Esophagus squamous epithelium (tissue), 5 donors: ENCODE results near the gene SLC38A1. TPM values are rescaled to one million over a fixed set of nuclear protein-coding genes. Genes with fewer than 3 reads are reported as not detected.

Experiments
- DNase-seq: peaks from one replicate; lab custom pipeline; 2025; lab: John Stamatoyannopoulos, UW
- H3K27ac ChIP-seq, 4 donors: fragments of 200-600 bp; sonication (generic); one replicate each; pipeline ENCODE4 v1.5.1; 2016 to 2019; ENCODE audit warnings: mild to moderate bottlenecking in 1 of 4
- H3K27me3 ChIP-seq, 4 donors: fragments of 200-600 bp; sonication (generic); 1 replicate in 3 of 4; 2 replicates in 1 of 4; pipeline versions ENCODE4 v1.5.1 to v1.6.0; 2017 to 2021; ENCODE audit warnings: antibody characterized with exemption in 1 of 4
- H3K36me3 ChIP-seq, 3 donors: fragments of 200-600 bp; sonication (generic); one replicate each; pipeline ENCODE4 v1.5.1; 2016 to 2019
- H3K4me1 ChIP-seq, 3 donors: fragments of 200-600 bp; sonication (generic); one replicate each; pipeline ENCODE4 v1.5.1; 2017 to 2019
- H3K4me3 ChIP-seq, 4 donors: fragments of 200-600 bp; sonication (generic); 1 replicate in 3 of 4; 2 replicates in 1 of 4; pipeline ENCODE4 v1.5.1; 2016 to 2019; ENCODE audit warnings: mild to moderate bottlenecking in 2 of 4, moderate library complexity in 1 of 4
- H3K9me3 ChIP-seq, 3 donors: fragments of 200-600 bp; sonication (generic); one replicate each; pipeline ENCODE4 v1.5.1; 2016 to 2019
- CTCF ChIP-seq, 6 experiments: fragments of 450-650 bp in 4 of 6; fragments of 200-600 bp in 2 of 6; sonication (generic) in 2 of 6; IDR thresholded peaks; one replicate each; pipeline ENCODE4 v1.5.1; 2016 to 2019; ENCODE audit warnings: antibody characterized with exemption in 6 of 6, mild to moderate bottlenecking in 4 of 6, moderate library complexity in 4 of 6
- POLR2A ChIP-seq, 4 donors: fragments of 450-650 bp; IDR thresholded peaks; one replicate each; pipeline ENCODE4 v1.6.1; 2017; ENCODE audit warnings: antibody characterized with exemption in 4 of 4, mild to moderate bottlenecking in 4 of 4, moderate library complexity in 3 of 4
- WGBS, 2 donors: methylation state at CpG; one replicate each; pipeline ENCODE4 v1.1.5; 2018; 5-methylcytosine and 5-hydroxymethylcytosine counted together
- intact Hi-C: fragments of 100-400 bp; cut with DNase I; formaldehyde crosslinking; loops from one replicate; pipeline ENCODE4 v1.15.0; 2022
- total RNA-seq, 4 donors: library from RNA; depleted of rRNA; stranded (reverse); fragments of >200 nt; gene quantifications; one replicate each; pipeline ENCODE4 v1.1.0, GENCODE V29; 2016
- donor health status: DM: yes; HTN: yes; CAD: no.

Gene SLC38A1
- total RNA-seq = 10 to 100 TPM; 23.3 to 88.7 (median 73.3) TPM

- Histone ChIP-seq H3K4me3 (peak within 1 kb of the TSS; percentile 65 to 87 (median 72)), H3K36me3 (no peaks in the 10 kb centered on the region), H3K27ac (peak within 1 kb of the TSS; percentile 85 to 94 (median 92)), H3K9me3 (no peaks in the 10 kb centered on the region), H3K4me1 (peaks cover 7 to 63% (median 10%) of the 10 kb centered on the region in 3 donors), H3K27me3 (no peaks in the 10 kb centered on the region)
- DNase-seq = peak; percentile 48
- TF ChIP-seq CTCF (IDR thresholded peaks at IDR 0.05) = peak in 1 of 6 experiments; percentile 13
- peak in 3 of 4 donors; percentile 77 to 94 (median 86) for TF ChIP-seq POLR2A (IDR thresholded peaks at IDR 0.05)
- WGBS, 2 donors = 0 to 2% methylated on average over 9 to 23 of the region's 73 CpGs
- intact Hi-C loops = no loop called here
Measured at GRCh38 chr12:46268583-46269428, at the start of gene SLC38A1. Gene SLC38A1 (minus strand): TSS chr12:46269043. CDS start chr12:46239800, 29,243 bp downstream.

- Histone ChIP-seq H3K4me3 (no peak overlapping the region), H3K4me1 (peaks cover 0 to 14% (median 0%) of the 10 kb centered on the region in 3 donors), H3K27ac (no peak overlapping the region), H3K36me3 (no peaks in the 10 kb centered on the region), H3K27me3 (no peaks in the 10 kb centered on the region), H3K9me3 (no peaks in the 10 kb centered on the region)
- TF ChIP-seq POLR2A (IDR thresholded peaks at IDR 0.05) (no peak), CTCF (IDR thresholded peaks at IDR 0.05) (no peak)
- DNase-seq = no peak
- intact Hi-C loops = no loop called here
- WGBS, 2 donors = 64 to 69% methylated on average over 5 of the region's 5 CpGs
Measured at GRCh38 chr12:46318037-46318436, 49.2 kb upstream of the SLC38A1 start.

- intact Hi-C loops = no loop called here
Measured at GRCh38 chr12:46304070-46304469, 35.2 kb upstream of the SLC38A1 start.

GRCh38 chr12:46303039-46303666 is 34.3 kb upstream of the SLC38A1 start:
- DNase-seq = no peak
- 90 to 91% methylated on average over 5 of the region's 5 CpGs for WGBS, 2 donors
- Histone ChIP-seq H3K4me1 (peaks cover 0 to 5% (median 0%) of the 10 kb centered on the region in 3 donors), H3K27me3 (no peaks in the 10 kb centered on the region), H3K27ac (no peak overlapping the region), H3K36me3 (no peaks in the 10 kb centered on the region), H3K9me3 (peaks cover 0 to 3% (median 0%) of the 10 kb centered on the region in 3 donors), H3K4me3 (no peak overlapping the region)
- TF ChIP-seq CTCF (IDR thresholded peaks at IDR 0.05) (peak; percentile 51 to 66 (median 58)), POLR2A (IDR thresholded peaks at IDR 0.05) (no peak)
- intact Hi-C loops = no loop called here

More at GRCh38 chr12:46304070-46304469, 35.2 kb upstream of the SLC38A1 start:
- Histone ChIP-seq H3K9me3 (peaks cover 0 to 3% (median 0%) of the 10 kb centered on the region in 3 donors), H3K27ac (no peak overlapping the region), H3K36me3 (no peaks in the 10 kb centered on the region), H3K4me3 (no peak overlapping the region), H3K27me3 (no peaks in the 10 kb centered on the region), H3K4me1 (peaks cover 0 to 5% (median 0%) of the 10 kb centered on the region in 3 donors)
- 47 to 61% methylated on average over 3 of the region's 3 CpGs for WGBS, 2 donors
- TF ChIP-seq POLR2A (IDR thresholded peaks at IDR 0.05) = no peak
- TF ChIP-seq CTCF (IDR thresholded peaks at IDR 0.05) = no peak
- DNase-seq = no peak

GRCh38 chr12:46300910-46301309 is 32.1 kb upstream of the SLC38A1 start:
- Histone ChIP-seq H3K9me3 (no peaks in the 10 kb centered on the region), H3K4me3 (no peak overlapping the region), H3K27me3 (no peaks in the 10 kb centered on the region), H3K4me1 (peaks cover 0 to 5% (median 0%) of the 10 kb centered on the region in 3 donors), H3K36me3 (no peaks in the 10 kb centered on the region), H3K27ac (no peak overlapping the region)
- intact Hi-C loops = no loop called here
- DNase-seq = no peak
- TF ChIP-seq POLR2A (IDR thresholded peaks at IDR 0.05) = no peak
- TF ChIP-seq CTCF (IDR thresholded peaks at IDR 0.05) = no peak
- WGBS, 2 donors = 48 to 59% methylated on average over 3 of the region's 3 CpGs
